ENCODE data around the gene CREB5. TPM values are rescaled to one million over a fixed set of nuclear protein-coding genes. Genes with fewer than 3 reads are reported as not detected.

CREB5 gene
- total RNA-seq, 1 experiment from 2014 or later: 1.3 TPM

DNA sequence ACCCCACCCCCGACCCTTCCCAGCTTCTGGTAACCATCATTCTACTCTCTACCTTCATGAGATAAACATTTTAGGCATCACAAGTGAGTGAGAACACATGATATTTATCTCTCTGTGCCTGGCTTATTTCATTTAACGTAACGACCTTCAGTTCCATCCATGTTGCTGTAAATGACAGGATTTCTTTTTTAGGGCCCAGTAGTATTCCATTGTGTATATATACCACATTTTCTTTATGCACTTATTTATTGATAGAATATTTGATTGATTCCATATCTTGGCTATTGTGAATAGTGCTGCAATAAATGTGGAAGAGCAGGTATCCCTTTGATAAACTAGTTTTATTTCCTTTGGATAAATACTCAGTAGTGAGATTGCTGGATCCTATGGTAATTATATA is 112.7 kb downstream of the CREB5 start (continued):
- TF ChIP-seq ZSCAN18 (CRISPR knock-in tag; IDR thresholded peaks at IDR 0.05) (no peak), E2F4 (CRISPR knock-in tag; IDR thresholded peaks at IDR 0.05; ENCODE audit: borderline replicate concordance, low read depth) (no peak), ATF1 (CRISPR knock-in tag; IDR thresholded peaks at IDR 0.05) (no peak), IRF2 (CRISPR knock-in tag; IDR thresholded peaks at IDR 0.05; ENCODE audit: borderline replicate concordance, low read depth) (no peak), MXD4 (CRISPR knock-in tag; IDR thresholded peaks at IDR 0.05; ENCODE audit: borderline replicate concordance) (no peak), SP1 (CRISPR knock-in tag; conservative IDR thresholded peaks at IDR 0.05) (no peak)

- ChIA-PET POLR2A (no interaction called here), CTCF (interaction anchor here (0.6 kb wide), 1 partner anchor 22 kb away, joined by 3 read pairs; no protein-coding TSS in a partner anchor)
- peaks cover 22% of the 10 kb centered on the region for H3K4me1 Mint-ChIP-seq
- peaks cover 10% of the 10 kb centered on the region for H3K9me3 Mint-ChIP-seq
- no peak for TF ChIP-seq ZNF219 (CRISPR knock-in tag; IDR thresholded peaks at IDR 0.05; ENCODE audit: borderline replicate concordance)
- no peak for TF ChIP-seq HMGA2 (CRISPR knock-in tag; IDR thresholded peaks at IDR 0.05)
- ATAC-seq (no peak), DNase-seq (ENCODE audit: low spot score) (no peak)
- H3K36me3 Mint-ChIP-seq: peaks cover 4% of the 10 kb centered on the region
- no peaks in the 10 kb centered on the region for H3K27me3 Mint-ChIP-seq (ENCODE audit: low read depth)
- H3K4me3 Mint-ChIP-seq: no peak overlapping the region
- H3K27ac Mint-ChIP-seq: no peak overlapping the region
Measured at GRCh38 chr7:28528899-28529298, 116.6 kb downstream of the CREB5 start.

DNA sequence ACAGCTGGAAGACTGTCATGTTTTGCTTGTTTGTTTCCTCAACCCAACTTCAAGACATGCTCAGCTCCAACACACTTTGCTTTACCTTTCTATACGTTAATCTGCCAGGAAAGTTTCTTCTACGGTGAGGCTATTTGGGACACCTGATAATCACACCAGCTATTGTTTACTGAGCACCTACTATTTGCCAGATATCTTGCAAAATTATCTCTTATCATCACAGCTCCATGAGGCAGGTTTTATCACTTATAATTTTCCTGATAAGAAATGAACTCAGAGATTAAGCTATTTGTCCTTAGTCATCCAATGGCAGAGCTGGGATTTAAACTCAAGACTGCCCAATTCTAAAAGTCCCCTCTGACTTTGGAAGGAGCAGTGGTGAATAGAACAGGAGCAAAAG is 117.4 kb downstream of the CREB5 start:
- H3K27ac Mint-ChIP-seq: no peak overlapping the region
- H3K27me3 Mint-ChIP-seq (ENCODE audit: low read depth): no peaks in the 10 kb centered on the region
- no peak for DNase-seq (ENCODE audit: low spot score)
- CTCF ChIA-PET: interaction anchor here (0.9 to 1.0 kb wide), 3 partner anchors 11 to 200 kb away, joined by 3 to 4 read pairs (median 3); no protein-coding TSS in a partner anchor
- no peak overlapping the region for H3K4me3 Mint-ChIP-seq
- H3K9me3 Mint-ChIP-seq: peaks cover 10% of the 10 kb centered on the region
- peaks cover 22% of the 10 kb centered on the region for H3K4me1 Mint-ChIP-seq
- no peak for ATAC-seq
- H3K36me3 Mint-ChIP-seq: peaks cover 4% of the 10 kb centered on the region
- POLR2A ChIA-PET: no interaction called here
- TF ChIP-seq SOX15 (CRISPR knock-in tag; IDR thresholded peaks at IDR 0.05) (no peak), HMGA2 (CRISPR knock-in tag; IDR thresholded peaks at IDR 0.05) (no peak), RORB (CRISPR knock-in tag; IDR thresholded peaks at IDR 0.05) (no peak), ZNF263 (CRISPR knock-in tag; IDR thresholded peaks at IDR 0.05; ENCODE audit: low read depth) (no peak), GTF2I (CRISPR knock-in tag; conservative IDR thresholded peaks at IDR 0.05) (no peak), MLX (CRISPR knock-in tag; IDR thresholded peaks at IDR 0.05) (no peak), SP1 (CRISPR knock-in tag; conservative IDR thresholded peaks at IDR 0.05) (no peak), ETV6 (CRISPR knock-in tag; IDR thresholded peaks at IDR 0.05) (no peak), ZNF671 (CRISPR knock-in tag; IDR thresholded peaks at IDR 0.05) (no peak), ZNF532 (CRISPR knock-in tag; IDR thresholded peaks at IDR 0.05; ENCODE audit: borderline replicate concordance) (no peak), ZMAT4 (CRISPR knock-in tag; IDR thresholded peaks at IDR 0.05) (no peak)
- TF ChIP-seq, protein P1, sequence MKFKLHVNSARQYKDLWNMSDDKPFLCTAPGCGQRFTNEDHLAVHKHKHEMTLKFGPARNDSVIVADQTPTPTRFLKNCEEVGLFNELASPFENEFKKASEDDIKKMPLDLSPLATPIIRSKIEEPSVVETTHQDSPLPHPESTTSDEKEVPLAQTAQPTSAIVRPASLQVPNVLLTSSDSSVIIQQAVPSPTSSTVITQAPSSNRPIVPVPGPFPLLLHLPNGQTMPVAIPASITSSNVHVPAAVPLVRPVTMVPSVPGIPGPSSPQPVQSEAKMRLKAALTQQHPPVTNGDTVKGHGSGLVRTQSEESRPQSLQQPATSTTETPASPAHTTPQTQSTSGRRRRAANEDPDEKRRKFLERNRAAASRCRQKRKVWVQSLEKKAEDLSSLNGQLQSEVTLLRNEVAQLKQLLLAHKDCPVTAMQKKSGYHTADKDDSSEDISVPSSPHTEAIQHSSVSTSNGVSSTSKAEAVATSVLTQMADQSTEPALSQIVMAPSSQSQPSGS (CRISPR knock-in tag; IDR thresholded peaks at IDR 0.05; ENCODE audit: borderline replicate concordance, low read depth): no peak
- TF ChIP-seq, protein P2, sequence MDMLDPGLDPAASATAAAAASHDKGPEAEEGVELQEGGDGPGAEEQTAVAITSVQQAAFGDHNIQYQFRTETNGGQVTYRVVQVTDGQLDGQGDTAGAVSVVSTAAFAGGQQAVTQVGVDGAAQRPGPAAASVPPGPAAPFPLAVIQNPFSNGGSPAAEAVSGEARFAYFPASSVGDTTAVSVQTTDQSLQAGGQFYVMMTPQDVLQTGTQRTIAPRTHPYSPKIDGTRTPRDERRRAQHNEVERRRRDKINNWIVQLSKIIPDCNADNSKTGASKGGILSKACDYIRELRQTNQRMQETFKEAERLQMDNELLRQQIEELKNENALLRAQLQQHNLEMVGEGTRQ (CRISPR knock-in tag; IDR thresholded peaks at IDR 0.05): no peak
- TF ChIP-seq, protein P3, sequence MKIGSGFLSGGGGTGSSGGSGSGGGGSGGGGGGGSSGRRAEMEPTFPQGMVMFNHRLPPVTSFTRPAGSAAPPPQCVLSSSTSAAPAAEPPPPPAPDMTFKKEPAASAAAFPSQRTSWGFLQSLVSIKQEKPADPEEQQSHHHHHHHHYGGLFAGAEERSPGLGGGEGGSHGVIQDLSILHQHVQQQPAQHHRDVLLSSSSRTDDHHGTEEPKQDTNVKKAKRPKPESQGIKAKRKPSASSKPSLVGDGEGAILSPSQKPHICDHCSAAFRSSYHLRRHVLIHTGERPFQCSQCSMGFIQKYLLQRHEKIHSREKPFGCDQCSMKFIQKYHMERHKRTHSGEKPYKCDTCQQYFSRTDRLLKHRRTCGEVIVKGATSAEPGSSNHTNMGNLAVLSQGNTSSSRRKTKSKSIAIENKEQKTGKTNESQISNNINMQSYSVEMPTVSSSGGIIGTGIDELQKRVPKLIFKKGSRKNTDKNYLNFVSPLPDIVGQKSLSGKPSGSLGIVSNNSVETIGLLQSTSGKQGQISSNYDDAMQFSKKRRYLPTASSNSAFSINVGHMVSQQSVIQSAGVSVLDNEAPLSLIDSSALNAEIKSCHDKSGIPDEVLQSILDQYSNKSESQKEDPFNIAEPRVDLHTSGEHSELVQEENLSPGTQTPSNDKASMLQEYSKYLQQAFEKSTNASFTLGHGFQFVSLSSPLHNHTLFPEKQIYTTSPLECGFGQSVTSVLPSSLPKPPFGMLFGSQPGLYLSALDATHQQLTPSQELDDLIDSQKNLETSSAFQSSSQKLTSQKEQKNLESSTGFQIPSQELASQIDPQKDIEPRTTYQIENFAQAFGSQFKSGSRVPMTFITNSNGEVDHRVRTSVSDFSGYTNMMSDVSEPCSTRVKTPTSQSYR (CRISPR knock-in tag; IDR thresholded peaks at IDR 0.05): no peak
